Ishikawa (cell line): ENCODE data around the gene GYG1.

ENCODE experiments used
- CEBPB ChIP-seq: IDR thresholded peaks from 2 replicates; pipeline ENCODE4 v1.6.1; 2012
- CREB1 ChIP-seq: IDR thresholded peaks from 2 replicates; pipeline ENCODE4 v1.6.1; 2012; ENCODE audit warnings: low read depth
- EGR1 ChIP-seq: IDR thresholded peaks from 2 replicates; pipeline ENCODE4 v1.6.1; 2012
- EP300 ChIP-seq: IDR thresholded peaks from 2 replicates; pipeline ENCODE4 v1.6.1; 2012; ENCODE audit warnings: borderline replicate concordance
- FOXM1 ChIP-seq: IDR thresholded peaks from 2 replicates; pipeline ENCODE4 v1.6.1; 2012; ENCODE audit warnings: low read depth, borderline replicate concordance
- NFIC ChIP-seq: IDR thresholded peaks from 2 replicates; pipeline ENCODE4 v1.6.1; 2012
- RAD21 ChIP-seq: IDR thresholded peaks from 2 replicates; pipeline ENCODE4 v1.6.1; 2012; ENCODE audit warnings: low read depth
- REST ChIP-seq: IDR thresholded peaks from 2 replicates; pipeline ENCODE4 v1.6.1; 2012; ENCODE audit warnings: low read depth, mild to moderate bottlenecking
- TAF1 ChIP-seq: IDR thresholded peaks from 2 replicates; pipeline ENCODE4 v1.6.1; 2012; ENCODE audit warnings: low read depth, mild to moderate bottlenecking
- TCF12 ChIP-seq: IDR thresholded peaks from 2 replicates; pipeline ENCODE4 v1.6.1; 2012; ENCODE audit warnings: low read depth
- TEAD4 ChIP-seq: IDR thresholded peaks from 2 replicates; pipeline ENCODE4 v1.6.1; 2012
- USF1 ChIP-seq: IDR thresholded peaks from 2 replicates; pipeline ENCODE4 v1.6.1; 2012
- YY1 ChIP-seq: IDR thresholded peaks from 2 replicates; pipeline ENCODE4 v1.6.1; 2012; ENCODE audit warnings: low read depth
- ZBTB7A ChIP-seq: IDR thresholded peaks from 2 replicates; pipeline ENCODE4 v1.6.1; 2012; ENCODE audit warnings: low read depth
- TF ChIP-seq, protein P1 (sequence below): IDR thresholded peaks from 2 replicates; pipeline ENCODE4 v1.6.1; 2012

GYG1 gene

GRCh38 chr3:148981273-148981672, 10.1 kb upstream of the GYG1 start:
- no peak for TF ChIP-seq NFIC
- TF ChIP-seq TCF12: no peak
- TF ChIP-seq, protein P1, sequence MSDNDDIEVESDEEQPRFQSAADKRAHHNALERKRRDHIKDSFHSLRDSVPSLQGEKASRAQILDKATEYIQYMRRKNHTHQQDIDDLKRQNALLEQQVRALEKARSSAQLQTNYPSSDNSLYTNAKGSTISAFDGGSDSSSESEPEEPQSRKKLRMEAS: no peak
- no peak for TF ChIP-seq RAD21
- no peak for TF ChIP-seq ZBTB7A
- no peak for TF ChIP-seq REST
- TF ChIP-seq EP300: no peak
- TF ChIP-seq TEAD4: no peak
- TF ChIP-seq CREB1: no peak
- TF ChIP-seq USF1: no peak

DNA sequence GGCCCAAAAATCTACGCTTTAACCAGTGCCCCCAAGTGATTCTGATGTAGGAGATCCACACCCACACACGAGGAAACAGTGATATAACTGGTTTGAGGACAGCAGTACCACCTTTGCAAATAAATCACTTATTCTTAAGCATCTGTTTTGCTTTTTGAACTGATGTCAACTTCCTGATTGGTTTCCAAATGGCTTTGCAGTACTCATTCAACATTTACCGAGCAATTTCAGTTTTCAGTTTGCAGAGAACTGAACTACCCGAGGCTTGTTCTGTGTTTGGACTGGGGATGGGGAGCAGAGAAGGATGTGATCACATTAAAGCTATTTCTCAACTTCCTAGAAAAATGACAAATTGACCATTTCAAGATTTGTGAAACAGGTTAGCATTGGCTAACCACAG, 1.1 kb upstream of the GYG1 start:
- no peak for TF ChIP-seq EGR1
- TF ChIP-seq TEAD4: no peak
- no peak for TF ChIP-seq CEBPB
- TF ChIP-seq, protein P1: no peak
- TF ChIP-seq CREB1: no peak
- no peak for TF ChIP-seq NFIC
- TF ChIP-seq RAD21: no peak
- no peak for TF ChIP-seq TCF12
- TF ChIP-seq YY1: no peak

DNA sequence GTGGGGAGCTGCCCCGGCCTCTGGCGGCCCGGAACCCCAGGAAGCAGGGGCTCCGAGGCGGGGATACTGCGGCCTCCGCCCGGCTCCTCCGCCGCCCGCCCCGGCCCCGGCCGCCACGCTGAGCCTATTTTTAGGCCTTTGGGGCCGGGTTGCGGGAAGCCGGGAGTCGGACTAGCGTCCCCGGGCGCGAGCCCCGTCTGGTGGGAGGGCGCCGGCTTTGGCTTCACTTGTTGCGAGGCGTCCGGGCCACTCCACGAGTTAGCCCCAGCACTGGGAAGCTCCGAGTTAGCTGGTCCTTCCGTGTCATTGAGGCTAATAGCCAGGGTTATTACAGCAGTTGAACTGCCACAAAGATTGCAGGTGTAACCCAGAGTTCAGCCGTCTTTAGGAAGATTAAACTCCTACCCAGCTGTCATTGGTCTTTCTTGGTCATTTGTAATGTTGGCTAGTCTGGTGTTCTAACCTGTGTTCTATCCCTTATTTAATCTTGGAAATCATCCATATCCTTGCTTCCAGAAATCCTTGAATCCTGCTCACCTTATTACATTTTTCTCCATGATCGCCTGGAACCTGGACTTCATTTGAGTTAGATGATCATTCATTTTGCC, 791 bp downstream of the GYG1 start:
- TF ChIP-seq USF1 (no peak), YY1 (no peak), FOXM1 (no peak), CEBPB (no peak)

DNA sequence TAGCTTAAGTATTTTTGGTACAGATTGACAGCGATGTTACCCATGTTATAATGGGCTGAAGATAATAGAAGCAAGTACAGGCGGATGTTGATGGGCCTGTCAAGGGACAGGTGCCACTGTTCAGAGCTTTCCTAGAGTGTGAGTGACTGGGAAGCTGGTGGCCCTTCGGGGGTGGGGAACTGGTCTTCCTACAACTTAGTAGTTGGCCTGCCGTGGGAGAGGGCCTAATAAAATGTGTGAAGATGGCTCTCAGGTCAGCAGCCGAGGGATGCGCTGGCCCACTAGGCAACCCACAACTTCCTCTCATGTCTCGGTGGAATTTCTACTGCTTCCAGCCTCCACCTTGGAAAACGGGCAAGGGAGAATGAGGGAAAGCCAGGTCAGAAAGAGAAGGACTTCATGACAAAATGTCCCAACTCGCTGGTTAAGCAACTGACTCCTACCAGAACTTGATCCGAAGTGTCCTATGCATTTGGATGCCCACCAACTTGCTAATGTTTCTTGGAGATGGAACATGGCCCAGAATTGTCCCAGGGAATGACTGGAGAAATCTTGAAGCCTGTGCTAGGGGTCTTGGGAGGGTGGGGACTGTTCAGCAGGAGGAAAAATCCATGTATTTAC, 1.4 kb downstream of the GYG1 start:
- TF ChIP-seq TCF12: no peak
- TF ChIP-seq CEBPB: no peak
- TF ChIP-seq EP300: no peak
- no peak for TF ChIP-seq ZBTB7A
- no peak for TF ChIP-seq TEAD4
- TF ChIP-seq, protein P1: no peak
- TF ChIP-seq TAF1: no peak
- no peak for TF ChIP-seq CREB1
- no peak for TF ChIP-seq NFIC
- TF ChIP-seq YY1: no peak
- no peak for TF ChIP-seq RAD21
- no peak for TF ChIP-seq USF1
- TF ChIP-seq REST: no peak

DNA sequence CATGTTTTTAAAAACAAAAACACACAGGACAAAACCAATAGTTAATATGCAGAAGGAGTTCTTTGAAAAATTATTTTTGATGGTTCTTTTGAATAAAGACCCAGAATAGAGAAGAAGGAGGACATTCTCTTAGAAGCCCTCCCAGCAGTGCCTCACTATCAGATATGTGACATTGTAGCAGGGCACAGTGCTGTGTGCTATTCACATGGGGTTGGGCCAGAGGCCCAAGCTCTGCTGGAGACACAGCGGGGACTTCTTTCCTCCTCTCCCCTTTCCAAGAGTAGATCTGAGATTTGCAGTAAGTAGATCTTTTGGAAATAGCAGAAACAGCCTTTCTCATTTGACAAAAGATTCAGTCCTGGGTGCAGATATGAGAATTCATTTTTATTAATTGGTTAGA, 6.3 kb downstream of the GYG1 start:
- TF ChIP-seq RAD21: no peak
- no peak for TF ChIP-seq EGR1
- no peak for TF ChIP-seq NFIC
- no peak for TF ChIP-seq CEBPB
- TF ChIP-seq USF1: no peak
- no peak for TF ChIP-seq ZBTB7A
- no peak for TF ChIP-seq YY1
